Liver (tissue), 3 donors: ENCODE results near the gene GPR42.

Experiments used
- ATF3 ChIP-seq: IDR thresholded peaks from 2 replicates; pipeline ENCODE4 v1.6.1; 2016; ENCODE audit warnings: antibody characterized with exemption
- CTCF ChIP-seq: fragments of 150-350 bp; IDR thresholded peaks from 2 replicates; pipeline ENCODE4 v1.5.1; 2017; ENCODE audit warnings: improper control_type of control experiment, low read depth, low read length; ENCODE audit not compliant: missing input control
- FOXA1 ChIP-seq: IDR thresholded peaks from 2 replicates; pipeline ENCODE4 v1.6.1; 2016; ENCODE audit warnings: antibody characterized with exemption
- GABPA ChIP-seq, 2 donors: IDR thresholded peaks in 1 of 2; conservative IDR thresholded peaks in 1 of 2; 2 replicates each; pipeline ENCODE4 v1.6.1; 2016; ENCODE audit warnings: antibody characterized with exemption in 2 of 2, mild to moderate bottlenecking in 1 of 2, moderate library complexity in 1 of 2
- JUND ChIP-seq, 2 donors: IDR thresholded peaks; 2 replicates each; pipeline ENCODE4 v1.6.1; 2016; ENCODE audit warnings: antibody characterized with exemption in 2 of 2
- MAX ChIP-seq: IDR thresholded peaks from 2 replicates; pipeline ENCODE4 v1.6.1; 2016; ENCODE audit warnings: antibody characterized with exemption
- RAD21 ChIP-seq, 2 donors: IDR thresholded peaks; 2 replicates each; pipeline ENCODE4 v1.6.1; 2016; ENCODE audit warnings: antibody characterized with exemption in 2 of 2, mild to moderate bottlenecking in 2 of 2
- RXRA ChIP-seq, 2 donors: IDR thresholded peaks; 2 replicates each; pipeline ENCODE4 v1.6.1; 2017 to 2018; ENCODE audit warnings: antibody characterized with exemption in 2 of 2, mild to moderate bottlenecking in 1 of 2
- SP1 ChIP-seq: IDR thresholded peaks from 2 replicates; pipeline ENCODE4 v1.6.1; 2018; ENCODE audit warnings: antibody characterized with exemption, mild to moderate bottlenecking
- TAF1 ChIP-seq: conservative IDR thresholded peaks from 2 replicates; pipeline ENCODE4 v1.6.1; 2016; ENCODE audit warnings: antibody characterized with exemption, mild to moderate bottlenecking
- YY1 ChIP-seq: IDR thresholded peaks from 2 replicates; pipeline ENCODE4 v1.6.1; 2016; ENCODE audit warnings: antibody characterized with exemption, mild to moderate bottlenecking
- ZBTB33 ChIP-seq: IDR thresholded peaks from 2 replicates; pipeline ENCODE4 v1.6.1; 2016; ENCODE audit warnings: antibody characterized with exemption
- donor health status: healthy.
- donor health status: healthy.

GRCh38 chr19:35347930-35348298 lies 23.0 kb upstream of the GPR42 start:
- TF ChIP-seq CTCF (no peak), MAX (no peak), RAD21 (IDR thresholded peaks at IDR 0.05) (no peak), GABPA (IDR thresholded peaks at IDR 0.05 in 1 of 2, conservative IDR thresholded peaks at IDR 0.05 in 1 of 2) (no peak), RXRA (IDR thresholded peaks at IDR 0.05) (no peak), ATF3 (no peak), FOXA1 (no peak), JUND (IDR thresholded peaks at IDR 0.05) (no peak), SP1 (no peak), TAF1 (no peak), ZBTB33 (no peak), YY1 (no peak)
